Measurements from ENCODE around the gene GPR62.
"Not testable (repeated sequence)": the region's sequence is repeated elsewhere in the genome, so short reads cannot be mapped to it uniquely, and the experiment has no call there.

Gene GPR62

DNA sequence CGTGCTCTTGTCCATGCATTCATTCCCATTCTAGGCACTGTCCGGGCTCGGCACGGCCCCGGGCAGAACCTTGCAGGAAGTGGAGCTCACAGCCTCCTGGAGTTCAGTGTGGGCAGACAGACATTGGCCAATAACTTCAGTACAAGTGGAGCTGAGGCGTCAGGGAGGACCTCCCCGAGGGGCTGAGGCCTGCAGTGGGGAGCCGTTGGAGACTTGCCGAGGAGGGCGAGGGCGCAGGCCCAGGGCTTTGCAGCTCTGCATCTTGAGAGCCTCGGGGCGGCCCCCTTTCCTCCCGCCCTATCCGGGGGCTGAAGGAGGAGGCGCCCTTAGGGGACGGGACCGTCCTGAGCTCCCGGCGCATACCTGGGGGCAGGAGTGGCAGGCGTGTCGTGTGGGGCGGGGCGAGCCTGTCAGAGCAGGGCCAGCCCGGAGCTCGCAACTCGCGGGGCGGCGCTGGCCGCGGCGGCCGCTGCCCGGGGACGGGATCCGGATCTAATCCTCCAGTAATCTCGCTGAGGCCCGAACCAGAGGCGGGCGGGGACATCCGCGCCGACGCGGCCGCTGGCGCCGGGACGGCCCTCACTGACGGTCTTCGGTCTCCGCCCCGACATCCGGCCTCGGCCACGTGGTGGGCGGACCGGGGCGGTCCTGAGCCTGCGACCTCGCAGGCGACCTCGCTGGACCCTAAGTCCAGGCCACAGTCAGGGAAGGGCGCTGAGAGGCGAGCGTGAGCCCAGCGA lies 27.8 kb downstream of the GPR62 start, which contains the start of gene ACY1:
Gene ACY1 (plus strand): TSS at position 698 of the 740 bp plus-strand sequence. CDS start 530 bp downstream, outside the sequence.
- Mint-ChIP-seq H3K27me3 (no peaks in the 10 kb centered on the region), H3K4me1 (peaks cover 24% of the 10 kb centered on the region)

DNA sequence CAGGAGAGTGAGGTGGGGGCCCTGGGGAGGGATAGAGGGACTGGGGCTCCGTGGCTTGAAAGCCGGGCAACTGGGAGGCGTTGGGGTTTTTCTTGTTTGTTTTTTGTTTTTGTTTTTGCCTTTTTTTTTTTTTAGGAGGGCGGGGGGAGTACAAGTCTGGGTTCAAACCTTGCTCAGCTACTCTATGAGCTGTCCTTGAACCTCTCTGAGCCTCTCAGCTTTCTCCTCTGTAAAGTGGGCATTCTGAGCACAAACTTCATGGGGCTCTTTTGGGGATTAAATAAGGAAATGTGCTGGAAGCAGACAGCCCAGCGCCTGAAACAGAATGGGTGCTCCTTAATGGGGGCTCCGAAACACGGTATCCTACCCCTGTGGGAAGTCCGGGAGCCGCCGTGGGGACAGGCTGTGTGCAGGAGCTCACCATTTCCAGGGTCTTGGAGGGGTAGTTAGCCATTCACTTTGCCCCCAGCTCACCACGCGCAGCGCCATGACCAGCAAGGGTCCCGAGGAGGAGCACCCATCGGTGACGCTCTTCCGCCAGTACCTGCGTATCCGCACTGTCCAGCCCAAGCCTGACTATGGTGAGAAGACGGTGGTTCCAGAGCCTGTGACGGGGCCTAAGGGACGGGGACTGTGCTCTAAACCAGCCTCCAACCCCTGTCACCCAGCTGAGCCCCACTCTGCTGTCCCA lies 28.5 kb downstream of the GPR62 start:
- ATAC-seq (no peak), DNase-seq (no peak)
- Mint-ChIP-seq H3K4me3 (peak overlapping the region; percentile 92), H3K9me3 (no peaks in the 10 kb centered on the region), H3K36me3 (ENCODE audit: low read depth) (no peaks in the 10 kb centered on the region), H3K27me3 (no peaks in the 10 kb centered on the region), H3K27ac (peak overlapping the region; percentile 91), H3K4me1 (peaks cover 24% of the 10 kb centered on the region)

More for the DNA sequence above, 27.8 kb downstream of the GPR62 start, which contains the start of gene ACY1:
- Mint-ChIP-seq H3K27ac (peak within 1 kb of the TSS; percentile 91), H3K4me3 (peak within 1 kb of the TSS; percentile 92), H3K9me3 (no peaks in the 10 kb centered on the region), H3K36me3 (ENCODE audit: low read depth) (no peaks in the 10 kb centered on the region)
- DNase-seq (peak; percentile 85), ATAC-seq (peak; percentile 93)

DNA sequence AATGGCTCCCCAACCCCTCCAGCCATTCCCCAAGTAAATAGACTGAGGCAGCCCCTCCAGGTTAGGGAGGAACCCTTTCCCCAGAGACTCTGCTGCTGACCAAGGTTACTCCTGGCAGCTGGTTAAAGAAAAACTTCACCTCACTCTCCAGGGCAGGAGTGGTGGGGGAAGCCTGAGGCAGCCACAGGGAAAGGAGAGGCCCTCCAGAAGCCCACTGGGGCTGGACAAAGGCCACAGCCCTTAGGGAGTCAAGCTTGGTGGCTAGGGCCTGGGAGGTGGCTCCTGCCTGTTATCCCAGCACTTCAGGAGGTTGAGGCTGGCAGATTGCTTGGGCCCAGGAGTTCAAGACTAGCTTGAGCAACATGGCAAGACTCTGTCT lies 29.1 kb downstream of the GPR62 start:
- ATAC-seq (no peak), DNase-seq (no peak)
- H3K36me3 Mint-ChIP-seq (ENCODE audit: low read depth) = peaks cover 2% of the 10 kb centered on the region
- peak overlapping the region; percentile 91 for H3K27ac Mint-ChIP-seq
- H3K27me3 Mint-ChIP-seq = no peaks in the 10 kb centered on the region
- H3K4me1 Mint-ChIP-seq = peaks cover 24% of the 10 kb centered on the region
- peak overlapping the region; percentile 92 for H3K4me3 Mint-ChIP-seq
- H3K9me3 Mint-ChIP-seq = no peaks in the 10 kb centered on the region

DNA sequence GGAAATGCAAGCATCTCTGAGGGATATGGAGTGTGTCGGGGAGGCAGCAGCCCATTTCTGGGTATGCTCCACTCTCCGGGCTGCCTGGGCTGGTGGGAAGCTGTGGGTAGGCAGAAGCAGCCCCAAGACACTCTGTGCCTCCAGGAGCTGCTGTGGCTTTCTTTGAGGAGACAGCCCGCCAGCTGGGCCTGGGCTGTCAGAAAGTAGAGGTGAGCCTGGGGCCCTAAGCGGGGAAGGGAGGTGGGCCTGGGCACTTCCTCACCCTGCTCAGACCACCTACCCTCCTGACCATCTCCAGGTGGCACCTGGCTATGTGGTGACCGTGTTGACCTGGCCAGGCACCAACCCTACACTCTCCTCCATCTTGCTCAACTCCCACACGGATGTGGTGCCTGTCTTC lies 29.9 kb downstream of the GPR62 start:
- DNase-seq (no peak), ATAC-seq (no peak)
- H3K27me3 Mint-ChIP-seq = no peaks in the 10 kb centered on the region
- H3K27ac Mint-ChIP-seq = peak overlapping the region; percentile 15
- peak overlapping the region; percentile 92 for H3K4me3 Mint-ChIP-seq
- peaks cover 2% of the 10 kb centered on the region for H3K36me3 Mint-ChIP-seq (ENCODE audit: low read depth)
- H3K4me1 Mint-ChIP-seq = peaks cover 24% of the 10 kb centered on the region
- H3K9me3 Mint-ChIP-seq = no peaks in the 10 kb centered on the region

DNA sequence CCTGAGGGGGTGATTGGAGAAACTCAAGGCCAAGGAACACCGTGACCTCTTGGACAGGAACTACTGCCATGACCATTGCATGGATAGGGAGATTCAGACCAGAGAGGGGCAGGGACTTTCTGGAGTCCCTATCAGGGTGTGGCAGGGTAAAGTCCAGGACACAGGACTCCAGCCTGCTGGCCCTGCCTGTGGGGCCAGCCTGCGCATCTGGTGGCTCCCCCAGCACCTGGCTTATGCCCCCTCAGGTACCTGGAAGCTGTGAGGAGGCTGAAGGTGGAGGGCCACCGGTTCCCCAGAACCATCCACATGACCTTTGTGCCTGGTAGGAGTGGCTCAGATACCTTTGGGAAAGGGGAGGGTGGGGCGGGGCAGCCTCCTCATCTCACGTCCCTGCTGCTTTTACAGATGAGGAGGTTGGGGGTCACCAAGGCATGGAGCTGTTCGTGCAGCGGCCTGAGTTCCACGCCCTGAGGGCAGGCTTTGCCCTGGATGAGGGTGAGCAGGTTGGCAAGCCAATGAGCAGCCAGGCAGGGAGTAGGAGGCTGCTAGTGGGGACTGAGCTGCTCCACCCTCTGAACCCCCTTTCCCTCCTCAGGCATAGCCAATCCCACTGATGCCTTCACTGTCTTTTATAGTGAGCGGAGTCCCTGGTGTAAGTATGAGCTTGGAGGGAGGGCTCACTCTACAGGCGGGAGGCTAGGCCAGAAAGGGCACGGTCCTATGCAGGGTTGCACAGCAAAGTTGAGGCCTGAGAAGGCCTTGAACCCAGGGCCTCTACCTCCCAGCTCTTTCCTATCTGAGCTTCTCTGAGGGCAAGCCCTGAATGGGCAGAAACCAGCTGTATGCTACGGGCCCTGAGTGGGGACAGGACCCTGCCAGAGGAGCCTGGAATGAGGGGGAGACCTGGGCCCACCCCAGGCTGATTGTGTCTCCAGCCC lies 31.1 kb downstream of the GPR62 start:
- Mint-ChIP-seq H3K27ac (no peak overlapping the region), H3K4me3 (no peak overlapping the region), H3K4me1 (peaks cover 24% of the 10 kb centered on the region), H3K27me3 (no peaks in the 10 kb centered on the region), H3K36me3 (ENCODE audit: low read depth) (peaks cover 2% of the 10 kb centered on the region), H3K9me3 (no peaks in the 10 kb centered on the region)
- ATAC-seq = no peak
- no peak for DNase-seq

DNA sequence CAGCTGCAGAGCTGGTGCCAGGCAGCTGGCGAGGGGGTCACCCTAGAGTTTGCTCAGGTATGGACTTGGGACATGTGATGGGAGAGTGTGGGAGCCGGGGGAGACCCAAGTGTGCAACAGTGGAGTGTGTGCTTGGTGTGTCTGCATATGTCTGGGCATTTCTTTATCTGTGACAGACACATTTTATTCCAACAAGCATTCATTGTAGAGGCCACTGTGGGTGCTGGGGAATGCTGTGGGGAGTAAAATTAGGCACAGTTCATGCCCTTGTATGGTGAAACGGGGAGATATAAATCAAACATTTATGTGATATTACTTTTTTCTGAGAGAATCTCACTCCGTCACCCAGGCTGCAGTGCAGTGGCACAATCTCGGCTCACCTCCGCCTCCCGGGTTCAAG lies 32.4 kb downstream of the GPR62 start:
- no peak overlapping the region for H3K27ac Mint-ChIP-seq
- ATAC-seq = no peak
- no peaks in the 10 kb centered on the region for H3K27me3 Mint-ChIP-seq
- peaks cover 20% of the 10 kb centered on the region for H3K4me1 Mint-ChIP-seq
- H3K36me3 Mint-ChIP-seq (ENCODE audit: low read depth) = peaks cover 12% of the 10 kb centered on the region
- no peak overlapping the region for H3K4me3 Mint-ChIP-seq
- no peaks in the 10 kb centered on the region for H3K9me3 Mint-ChIP-seq
- DNase-seq = no peak

DNA sequence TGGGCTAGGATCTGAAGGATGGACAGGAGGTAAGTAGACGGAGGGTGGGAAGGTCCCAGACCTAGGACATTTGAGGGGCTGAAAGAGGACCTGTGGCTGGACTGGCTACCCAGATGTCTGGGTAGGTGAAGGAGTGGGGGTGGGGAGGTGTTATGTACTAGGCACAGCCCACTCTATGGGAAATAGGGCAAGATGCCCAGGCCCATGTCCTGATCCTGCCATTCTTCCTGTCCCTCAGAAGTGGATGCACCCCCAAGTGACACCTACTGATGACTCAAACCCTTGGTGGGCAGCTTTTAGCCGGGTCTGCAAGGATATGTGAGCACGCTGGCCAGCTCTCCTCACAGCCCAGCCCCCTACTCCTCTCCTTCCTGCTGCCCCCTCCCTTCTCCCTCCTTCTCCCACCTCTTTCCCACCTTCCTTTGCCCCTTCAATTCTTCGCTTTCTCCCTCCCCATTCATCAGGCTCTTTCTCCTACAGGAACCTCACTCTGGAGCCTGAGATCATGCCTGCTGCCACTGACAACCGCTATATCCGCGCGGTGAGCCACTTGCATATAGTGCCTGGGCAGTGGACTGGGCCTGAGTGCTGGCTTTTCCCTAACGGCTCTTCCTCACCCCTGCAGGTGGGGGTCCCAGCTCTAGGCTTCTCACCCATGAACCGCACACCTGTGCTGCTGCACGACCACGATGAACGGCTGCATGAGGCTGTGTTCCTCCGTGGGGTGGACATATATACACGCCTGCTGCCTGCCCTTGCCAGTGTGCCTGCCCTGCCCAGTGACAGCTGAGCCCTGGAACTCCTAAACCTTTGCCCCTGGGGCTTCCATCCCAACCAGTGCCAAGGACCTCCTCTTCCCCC lies 33.3 kb downstream of the GPR62 start:
- peaks cover 23% of the 10 kb centered on the region for H3K4me1 Mint-ChIP-seq
- H3K9me3 Mint-ChIP-seq = no peaks in the 10 kb centered on the region
- H3K27ac Mint-ChIP-seq = peak overlapping the region; percentile 46
- no peak for DNase-seq
- H3K27me3 Mint-ChIP-seq = no peaks in the 10 kb centered on the region
- peaks cover 20% of the 10 kb centered on the region for H3K36me3 Mint-ChIP-seq (ENCODE audit: low read depth)
- ATAC-seq = no peak
- no peak overlapping the region for H3K4me3 Mint-ChIP-seq

DNA sequence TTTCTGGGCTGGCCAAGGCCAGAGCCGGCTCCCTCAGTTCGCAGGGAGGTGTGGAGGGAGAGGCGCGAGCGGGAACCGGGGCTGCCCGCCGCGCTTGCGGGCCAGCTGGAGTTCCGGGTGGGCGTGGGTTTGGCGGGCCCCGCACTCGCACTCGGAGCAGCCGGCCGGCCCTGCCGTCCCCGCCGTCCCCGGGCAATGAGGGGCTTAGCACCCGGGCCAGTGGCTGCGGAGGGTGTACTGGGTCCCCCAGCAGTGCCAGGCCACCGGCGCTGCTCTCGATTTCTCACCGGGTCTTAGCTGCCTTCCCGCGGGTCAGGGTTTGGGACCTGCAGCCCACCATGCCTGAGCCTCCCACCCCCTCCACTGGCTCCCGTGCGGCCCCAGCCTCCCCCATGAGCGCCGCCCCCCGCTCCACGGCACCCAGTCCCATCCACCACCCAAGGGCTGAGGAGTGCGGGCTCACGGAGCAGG lies 35.4 kb downstream of the GPR62 start:
- H3K9me3 Mint-ChIP-seq, DNase-seq, H3K27me3 Mint-ChIP-seq, H3K4me3 Mint-ChIP-seq, ATAC-seq, H3K27ac Mint-ChIP-seq: not testable (repeated sequence)
- H3K4me1 Mint-ChIP-seq = peaks cover 34% of the 10 kb centered on the region
- peaks cover 40% of the 10 kb centered on the region for H3K36me3 Mint-ChIP-seq (ENCODE audit: low read depth)

DNA sequence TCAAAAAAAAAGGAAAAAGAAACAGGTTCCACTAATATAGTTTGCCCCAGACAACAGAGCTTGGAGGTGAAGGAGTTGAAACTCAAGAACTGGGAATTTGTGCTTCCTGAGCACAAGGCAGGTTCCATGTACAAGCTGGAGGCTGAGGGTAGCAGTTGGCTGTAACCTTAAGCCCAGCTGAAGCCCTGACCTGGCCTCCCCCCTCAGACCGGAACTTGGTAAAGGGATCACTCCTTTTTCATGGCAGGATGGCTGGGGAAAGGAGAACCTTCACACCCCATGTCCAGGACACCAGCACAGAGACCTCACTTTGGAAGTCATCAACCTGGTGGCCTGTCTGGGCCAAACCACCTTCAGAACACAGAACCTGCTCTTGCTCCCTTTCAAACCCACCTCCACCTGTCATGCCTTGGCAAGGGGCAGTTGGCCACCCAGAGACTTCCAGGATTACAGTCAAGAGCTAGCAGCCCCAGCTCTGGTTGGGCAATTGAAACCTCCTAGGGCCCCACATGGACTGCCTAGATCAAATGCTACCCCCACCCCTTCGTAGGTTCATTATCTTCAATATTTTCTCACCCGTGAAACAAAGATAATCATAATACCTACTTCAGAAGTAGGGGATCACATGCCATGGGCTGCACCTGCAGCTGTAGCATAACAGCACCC lies 37.0 kb downstream of the GPR62 start:
- peaks cover 43% of the 10 kb centered on the region for H3K36me3 Mint-ChIP-seq (ENCODE audit: low read depth)
- peak overlapping the region; percentile 100 for H3K27ac Mint-ChIP-seq
- H3K4me1 Mint-ChIP-seq = peaks cover 38% of the 10 kb centered on the region
- no peaks in the 10 kb centered on the region for H3K27me3 Mint-ChIP-seq
- H3K9me3 Mint-ChIP-seq = no peaks in the 10 kb centered on the region
- ATAC-seq (no peak), DNase-seq (no peak)
- H3K4me3 Mint-ChIP-seq = peak overlapping the region; percentile 100

DNA sequence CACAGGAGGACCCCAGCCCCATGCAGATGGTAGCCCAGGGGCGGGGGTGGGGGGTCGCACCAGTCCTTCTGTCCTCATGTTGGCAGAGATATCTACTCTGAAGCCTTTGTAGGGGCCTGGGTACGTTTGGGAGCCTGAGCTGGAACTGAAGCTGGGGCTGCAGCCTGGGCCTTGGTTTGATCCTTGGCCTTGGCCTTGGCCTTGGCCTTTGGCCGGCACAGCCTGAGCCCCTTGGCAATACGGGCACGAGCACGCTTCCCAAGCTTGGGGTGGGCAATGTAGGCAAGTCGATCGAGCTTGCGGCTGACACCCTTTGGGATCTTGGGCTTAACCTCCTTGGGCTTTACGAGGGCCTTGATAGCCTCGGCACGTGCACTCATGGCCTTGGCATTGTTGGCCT lies 38.5 kb downstream of the GPR62 start:
- DNase-seq, ATAC-seq, H3K9me3 Mint-ChIP-seq, H3K27me3 Mint-ChIP-seq: not testable (repeated sequence)
- Mint-ChIP-seq H3K4me3 (peak overlapping the region; percentile 100), H3K36me3 (ENCODE audit: low read depth) (peaks cover 43% of the 10 kb centered on the region), H3K4me1 (peaks cover 38% of the 10 kb centered on the region), H3K27ac (peak overlapping the region; percentile 100)

DNA sequence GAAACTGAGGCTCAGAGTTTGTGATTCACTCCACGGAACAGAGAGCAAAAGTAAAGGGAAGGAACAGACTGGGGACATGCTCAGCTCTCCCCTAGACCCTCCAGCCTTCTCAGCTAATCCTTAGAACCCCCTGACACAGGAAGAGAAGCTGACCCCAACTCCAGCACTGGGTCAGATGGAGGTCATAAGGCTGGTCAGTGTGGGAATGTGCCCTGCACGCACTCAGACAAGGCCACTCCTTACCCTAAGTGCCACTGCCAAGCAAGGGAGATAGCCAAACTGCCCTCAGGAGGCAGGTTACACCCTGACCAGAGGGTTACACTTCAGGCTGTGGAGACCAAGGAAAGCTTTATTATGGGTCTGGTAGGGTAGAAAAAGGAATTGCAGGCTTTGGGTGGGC lies 39.3 kb downstream of the GPR62 start:
- Mint-ChIP-seq H3K9me3 (no peaks in the 10 kb centered on the region), H3K4me3 (peak overlapping the region; percentile 100), H3K27me3 (no peaks in the 10 kb centered on the region), H3K36me3 (ENCODE audit: low read depth) (peaks cover 41% of the 10 kb centered on the region), H3K4me1 (peaks cover 38% of the 10 kb centered on the region), H3K27ac (peak overlapping the region; percentile 100)
- DNase-seq = no peak
- no peak for ATAC-seq

DNA sequence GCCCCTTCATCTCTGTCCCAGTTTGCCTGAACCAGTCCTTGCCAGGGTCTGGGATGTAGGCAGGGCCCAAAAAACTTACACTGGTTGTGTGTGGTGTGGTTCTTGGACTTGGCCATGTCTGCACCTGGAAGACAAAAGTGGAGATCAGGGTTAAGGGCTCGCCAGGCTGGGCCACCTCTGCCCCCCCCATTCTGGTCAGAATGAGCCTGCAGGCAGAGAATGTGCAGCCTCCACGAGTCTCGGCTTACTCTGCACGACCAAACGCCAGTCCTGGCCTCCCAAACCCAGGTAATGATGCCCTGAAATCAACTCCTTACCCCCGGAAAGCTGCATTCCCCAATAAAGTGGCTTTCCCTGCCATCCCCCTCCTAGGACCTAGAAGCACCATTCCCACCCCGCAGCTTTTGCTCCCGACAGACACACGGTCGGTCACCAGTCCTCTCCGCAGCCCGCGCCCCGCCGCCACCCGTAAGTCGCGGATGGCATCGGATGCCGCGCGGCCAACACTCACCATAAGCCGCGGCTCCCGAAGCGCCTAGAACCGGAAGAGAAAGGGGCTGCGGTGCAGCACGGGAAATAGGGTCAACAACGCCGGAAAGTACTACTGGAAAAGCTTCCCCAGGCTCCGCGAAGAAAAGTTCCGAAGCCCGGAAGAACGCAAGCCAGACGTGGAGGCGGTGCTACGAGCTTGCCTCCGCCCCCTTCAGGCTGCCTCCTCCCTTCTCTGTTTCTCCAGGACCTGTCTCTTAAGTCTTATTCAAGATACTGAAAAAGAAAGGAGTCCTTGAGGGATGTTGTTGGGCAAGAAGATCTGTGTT lies 40.4 kb downstream of the GPR62 start, which contains the start of gene RPL29:
Gene RPL29 (minus strand): TSS at position 550 of the 818 bp plus-strand sequence. CDS start 434 bp downstream, at position 116.
- ATAC-seq (peak; percentile 89), DNase-seq (peak; percentile 91)
- Mint-ChIP-seq H3K27me3 (peaks cover 4% of the 10 kb centered on the region), H3K36me3 (ENCODE audit: low read depth) (peaks cover 41% of the 10 kb centered on the region), H3K4me3 (peak within 1 kb of the TSS; percentile 100), H3K4me1 (peaks cover 38% of the 10 kb centered on the region), H3K27ac (peak within 1 kb of the TSS; percentile 100), H3K9me3 (no peaks in the 10 kb centered on the region)

Measured in activated naive CD8-positive, alpha-beta T cell treated with anti-CD3 and anti-CD28 coated beads, Interleukin-2, amount 50 U/mL, for 24 hours (primary cell).